Left lung (tissue), 10 donors: Measurements from ENCODE around the gene C14orf132. TPM values are rescaled to one million over a fixed set of nuclear protein-coding genes. Genes with fewer than 3 reads are reported as not detected.

Experiments
- ATAC-seq: fragments of 200-7000 bp; cut with Tn5 transposase; one replicate; pipeline ENCODE4 v1.9.1; 2020; ENCODE audit warnings: moderate library complexity
- DNase-seq, 4 donors: peaks; one replicate each; pipeline ENCODE4 v3.0.0-alpha.2; 2013 to 2020
- H3K27ac ChIP-seq, 2 donors: fragments of 200-600 bp; sonication (generic) in 1 of 2; one replicate each; pipeline versions ENCODE4 v1.5.0 to v1.8.0; 2020 to 2021
- H3K27me3 ChIP-seq, 2 donors: fragments of 200-600 bp; sonication (generic) in 1 of 2; one replicate each; pipeline versions ENCODE4 v1.5.0 to v1.8.0; 2020 to 2021
- H3K36me3 ChIP-seq, 2 donors: fragments of 200-600 bp; sonication (generic) in 1 of 2; one replicate each; pipeline versions ENCODE4 v1.5.0 to v1.8.0; 2020 to 2021
- H3K4me1 ChIP-seq, 2 donors: fragments of 200-600 bp; one replicate each; pipeline ENCODE4 v1.8.0; 2021
- H3K4me3 ChIP-seq, 2 donors: fragments of 200-600 bp; sonication (generic) in 1 of 2; one replicate each; pipeline versions ENCODE4 v1.5.0 to v1.8.0; 2020 to 2021; ENCODE audit warnings: mild to moderate bottlenecking in 1 of 2
- H3K9me3 ChIP-seq, 2 donors: fragments of 200-600 bp; sonication (generic) in 1 of 2; one replicate each; pipeline versions ENCODE4 v1.5.0 to v1.8.0; 2020 to 2021
- CTCF ChIP-seq, 2 donors: fragments of 200-600 bp; sonication (generic) in 1 of 2; IDR thresholded peaks; one replicate each; pipeline versions ENCODE4 v1.5.0 to v1.8.0; 2021; ENCODE audit warnings: antibody characterized with exemption in 2 of 2
- intact Hi-C, 2 donors: fragments of 100-400 bp; cut with DNase I; formaldehyde crosslinking; loops; one replicate each; pipeline versions ENCODE4 v1.11.2 to v1.14.2; 2022
- polyA plus RNA-seq, 6 donors: library from polyadenylated mRNA; unstranded; fragments of 120-200 nt; gene quantifications; one replicate each; pipeline ENCODE4 v1.2.1, GENCODE V29; 2013; ENCODE audit not compliant: insufficient read length in 6 of 6
- total RNA-seq, 2 donors: library from RNA; stranded (reverse); fragmentation: NEBNext Ultra II Directional; extraction: Animal tissue kit (Norgen Biotek cat#: 25700); gene quantifications; one replicate each; pipeline ENCODE4 v1.2.1, GENCODE V29; 2021
- donor health status: DM: no; HTN: yes; CAD: no.
- donor health status: DM: no; HTN: no; CAD: no.

Gene C14orf132
- total and polyA plus RNA-seq, 8 donors: 23.2 to 87.8 (median 34.0) TPM

GRCh38 chr14:96088074-96088473, 48.9 kb downstream of the C14orf132 start:
- DNase-seq (peak in 1 of 4 donors; percentile 17), ATAC-seq (no peak)
- no peak overlapping the region for H3K27ac ChIP-seq
- peaks cover 0 to 3% of the 10 kb centered on the region in 2 donors for H3K36me3 ChIP-seq
- H3K27me3 ChIP-seq: no peaks in the 10 kb centered on the region
- H3K9me3 ChIP-seq: no peaks in the 10 kb centered on the region
- intact Hi-C loops: no loop called here
- H3K4me3 ChIP-seq: no peak overlapping the region
- H3K4me1 ChIP-seq: peaks cover 4 to 9% of the 10 kb centered on the region in 2 donors
- no peak for TF ChIP-seq CTCF (IDR thresholded peaks at IDR 0.05)

GRCh38 chr14:96088481-96088880, 49.3 kb downstream of the C14orf132 start:
- H3K4me3 ChIP-seq: no peak overlapping the region
- H3K4me1 ChIP-seq: peaks cover 4 to 6% of the 10 kb centered on the region in 2 donors
- peak in 1 of 4 donors; percentile 17 for DNase-seq
- no peak for TF ChIP-seq CTCF (IDR thresholded peaks at IDR 0.05)
- H3K9me3 ChIP-seq: no peaks in the 10 kb centered on the region
- no peaks in the 10 kb centered on the region for H3K27me3 ChIP-seq
- H3K36me3 ChIP-seq: peaks cover 0 to 3% of the 10 kb centered on the region in 2 donors
- ATAC-seq: no peak
- no peak overlapping the region for H3K27ac ChIP-seq
- intact Hi-C loops: no loop called here

- peaks cover 0 to 3% of the 10 kb centered on the region in 2 donors for H3K36me3 ChIP-seq
- ATAC-seq: no peak
- no peak overlapping the region for H3K27ac ChIP-seq
- H3K4me1 ChIP-seq: peaks cover 4 to 6% of the 10 kb centered on the region in 2 donors
- intact Hi-C loops: no loop called here
- TF ChIP-seq CTCF (IDR thresholded peaks at IDR 0.05): no peak
- H3K27me3 ChIP-seq: no peaks in the 10 kb centered on the region
- no peak for DNase-seq
- H3K9me3 ChIP-seq: no peaks in the 10 kb centered on the region
- H3K4me3 ChIP-seq: no peak overlapping the region
These were observed 49.7 kb downstream of the C14orf132 start for GRCh38 chr14:96088911-96089310.

GRCh38 chr14:96089401-96089800, 50.2 kb downstream of the C14orf132 start:
- ATAC-seq (no peak), DNase-seq (peak in 1 of 4 donors; percentile 25)
- H3K4me3 ChIP-seq: no peak overlapping the region
- H3K36me3 ChIP-seq: peaks cover 0 to 3% of the 10 kb centered on the region in 2 donors
- no peaks in the 10 kb centered on the region for H3K27me3 ChIP-seq
- H3K27ac ChIP-seq: no peak overlapping the region
- no peak for TF ChIP-seq CTCF (IDR thresholded peaks at IDR 0.05)
- H3K9me3 ChIP-seq: no peaks in the 10 kb centered on the region
- intact Hi-C loops: no loop called here
- peaks cover 4 to 6% of the 10 kb centered on the region in 2 donors for H3K4me1 ChIP-seq

- Histone ChIP-seq H3K36me3 (peaks cover 0 to 3% of the 10 kb centered on the region in 2 donors), H3K27ac (no peak overlapping the region), H3K4me3 (no peak overlapping the region), H3K9me3 (no peaks in the 10 kb centered on the region), H3K27me3 (no peaks in the 10 kb centered on the region), H3K4me1 (peaks cover 4 to 9% of the 10 kb centered on the region in 2 donors)
- ATAC-seq (peak; percentile 29), DNase-seq (peak in 3 of 4 donors; percentile 57 to 84 (median 64))
- no peak for TF ChIP-seq CTCF (IDR thresholded peaks at IDR 0.05)
- intact Hi-C loops: loop anchor here (10.0 kb wide), 2 partner anchors 66 to 184 kb away; no protein-coding TSS in a partner anchor
These were observed 51.4 kb downstream of the C14orf132 start for GRCh38 chr14:96090441-96091148.
